PC-9 (cell line): Measurements from ENCODE around the gene ERC1.

ENCODE experiments used
- CTCF ChIP-seq: fragments of 200-600 bp; sonication (generic); conservative IDR thresholded peaks from 2 replicates; pipeline ENCODE4 v1.6.1; 2017; ENCODE audit warnings: mixed run types, antibody characterized with exemption, mild to moderate bottlenecking, moderate library complexity
- EZH2 ChIP-seq: fragments of 200-600 bp; sonication (generic); IDR thresholded peaks from 2 replicates; pipeline ENCODE4 v1.8.0; 2017; ENCODE audit warnings: antibody characterized with exemption, low read depth

GRCh38 chr12:1481906-1482305 lies 490.9 kb downstream of the ERC1 start:
- no peak for TF ChIP-seq CTCF
- TF ChIP-seq EZH2 = no peak
